B cell (primary cell): ENCODE measurements around the gene SLC35A3. TPM values are rescaled to one million over a fixed set of nuclear protein-coding genes. Genes with fewer than 3 reads are reported as not detected.

Experiments
- ATAC-seq: fragments of 200-7000 bp; cut with Tn5 transposase; one replicate; pipeline ENCODE4 v1.10.0; 2021; ENCODE audit warnings: low read depth, mild to moderate bottlenecking, moderate number of reproducible peaks, moderate library complexity
- CTCF ChIA-PET: fragments of 350-600 bp; sonication (Branson Sonifier 250); formaldehyde crosslinking; loops from one replicate; lab custom pipeline; 2021; ENCODE audit warnings: antibody characterized with exemption, inconsistent platforms; lab: Charles Lee
- POLR2A ChIA-PET: fragments of 350-600 bp; sonication (Branson Sonifier 250); formaldehyde crosslinking; loops from one replicate; lab custom pipeline; 2021; ENCODE audit warnings: antibody characterized with exemption; lab: Charles Lee
- DNase-seq: peaks from one replicate; pipeline ENCODE4 v3.0.0; 2013
- H2AFZ ChIP-seq: 2 replicates; pipeline ENCODE4 v1.6.1; 2012; ENCODE audit warnings: mild to moderate bottlenecking, low read depth, low read length; ENCODE audit not compliant: insufficient read depth, poor library complexity, severe bottlenecking
- H3K27ac ChIP-seq, 2 donors: 1 replicate in 1 of 2; 2 replicates in 1 of 2; pipeline ENCODE4 v1.5.1; 2012 to 2013; ENCODE audit warnings: low read length in 2 of 2, mild to moderate bottlenecking in 2 of 2, moderate library complexity in 1 of 2
- H3K27me3 ChIP-seq, 4 experiments: fragments of 200-600 bp in 1 of 4; sonication (generic) in 1 of 4; replicated peaks in 1 of 4; 1 replicate in 2 of 4; 2 replicates in 2 of 4; pipeline versions ENCODE4 v1.6.1 to v1.7.0; 2013 to 2016; ENCODE audit warnings: low read length in 3 of 4, mild to moderate bottlenecking in 2 of 4, mixed read lengths in 1 of 4, moderate library complexity in 1 of 4; ENCODE audit not compliant: insufficient read depth in 4 of 4, control insufficient read depth in 3 of 4; ENCODE audit errors: control extremely low read depth in 1 of 4
- H3K36me3 ChIP-seq, 2 experiments: replicated peaks in 1 of 2; 1 replicate in 1 of 2; 2 replicates in 1 of 2; pipeline versions ENCODE4 v1.6.1 to v1.7.1; 2013; ENCODE audit warnings: low read length in 1 of 2; ENCODE audit not compliant: insufficient read depth in 2 of 2, control insufficient read depth in 1 of 2; ENCODE audit errors: control extremely low read depth in 1 of 2, extremely low read depth in 1 of 2
- H3K4me1 ChIP-seq, 2 donors: fragments of 200-600 bp in 1 of 2; sonication (generic) in 1 of 2; 1 replicate in 1 of 2; 2 replicates in 1 of 2; pipeline versions ENCODE4 v1.5.1 to v1.6.1; 2013 to 2017; ENCODE audit warnings: low read length in 2 of 2; ENCODE audit not compliant: control insufficient read depth in 2 of 2, insufficient read depth in 2 of 2
- H3K4me2 ChIP-seq: replicated peaks from 2 replicates; pipeline ENCODE3; 2012; ENCODE audit warnings: mild to moderate bottlenecking, low read depth, low read length; ENCODE audit not compliant: poor library complexity, severe bottlenecking
- H3K4me3 ChIP-seq, 5 experiments: fragments of 200-600 bp in 1 of 5; sonication (generic) in 1 of 5; 1 replicate in 3 of 5; 2 replicates in 2 of 5; pipeline versions ENCODE4 v1.5.1 to v1.7.0; 2011 to 2016; ENCODE audit warnings: low read length in 4 of 5, mild to moderate bottlenecking in 4 of 5, low read depth in 2 of 5, control low read depth in 1 of 5, moderate library complexity in 1 of 5; ENCODE audit not compliant: insufficient read depth in 1 of 5; ENCODE audit errors: control extremely low read depth in 1 of 5, extremely low read depth in 1 of 5
- H3K79me2 ChIP-seq: fragments of 200-600 bp; sonication (generic); one replicate; pipeline ENCODE4 v1.6.0; 2016; ENCODE audit warnings: low read length; ENCODE audit not compliant: control insufficient read depth, insufficient read depth
- H3K9ac ChIP-seq: fragments of 200-600 bp; sonication (generic); 2 replicates; pipeline ENCODE4 v1.6.1; 2017; ENCODE audit warnings: mild to moderate bottlenecking, low read length, moderate library complexity
- H3K9me3 ChIP-seq, 3 donors: one replicate each; pipeline versions ENCODE4 v1.6.1 to v1.7.1; 2013; ENCODE audit warnings: low read length in 2 of 3; ENCODE audit not compliant: control insufficient read depth in 2 of 3, insufficient read depth in 1 of 3; ENCODE audit errors: control extremely low read depth in 1 of 3
- H4K20me1 ChIP-seq: 2 replicates; pipeline ENCODE4 v1.6.0; 2012; ENCODE audit warnings: mild to moderate bottlenecking, low read length; ENCODE audit not compliant: insufficient read depth, control insufficient read depth, poor library complexity, severe bottlenecking
- H3K27ac Mint-ChIP-seq: one replicate; pipeline ENCODE4 v1.8.0; 2021; ENCODE audit warnings: mixed read lengths
- H3K27me3 Mint-ChIP-seq: one replicate; pipeline ENCODE4 v1.8.0; 2021; ENCODE audit warnings: mixed read lengths
- H3K4me1 Mint-ChIP-seq: one replicate; pipeline ENCODE4 v1.8.0; 2021; ENCODE audit warnings: mixed read lengths
- H3K4me3 Mint-ChIP-seq: one replicate; pipeline ENCODE4 v1.8.0; 2021; ENCODE audit warnings: mixed read lengths
- H3K9me3 Mint-ChIP-seq: one replicate; pipeline ENCODE4 v1.8.0; 2022; ENCODE audit warnings: mixed read lengths; ENCODE audit not compliant: insufficient read depth
- EZH2 ChIP-seq: IDR thresholded peaks from 2 replicates; pipeline ENCODE4 v1.6.1; 2012; ENCODE audit warnings: borderline replicate concordance, low read depth, mild to moderate bottlenecking, moderate library complexity, low read length; ENCODE audit not compliant: insufficient read depth, poor library complexity, severe bottlenecking
- WGBS: methylation state at CpG from one replicate; pipeline ENCODE4 v1.1.5; 2013; ENCODE audit warnings: missing lambda C conversion rate; ENCODE audit not compliant: insufficient coverage; 5-methylcytosine and 5-hydroxymethylcytosine counted together
- intact Hi-C: fragments of 100-400 bp; cut with micrococcal nuclease; formaldehyde crosslinking; loops from one replicate; pipeline ENCODE4 v1.10.0; 2022
- polyA plus RNA-seq: library from polyadenylated mRNA; depleted of rRNA; stranded (reverse); fragments of >200 nt; gene quantifications from 2 replicates; pipeline ENCODE4 v1.2.3, GENCODE V29; 2012
- total RNA-seq, 2 donors: library from RNA; stranded (reverse); fragments of 120-200 nt in 1 of 2; gene quantifications; 1 replicate in 1 of 2; 2 replicates in 1 of 2; pipeline versions ENCODE4 v1.2.3 to v1.2.4, GENCODE V29; 2013 to 2022
- TF ChIP-seq, protein P1 (sequence below): fragments of 200-600 bp; IDR thresholded peaks from one replicate; pipeline ENCODE4 v1.8.0; 2022; ENCODE audit warnings: antibody characterized with exemption, mild to moderate bottlenecking

Gene SLC35A3
- total and polyA plus RNA-seq, 2 donors (not counting 1 experiment from before 2014, with no cell fraction given) = 10.7 to 30.2 TPM

DNA sequence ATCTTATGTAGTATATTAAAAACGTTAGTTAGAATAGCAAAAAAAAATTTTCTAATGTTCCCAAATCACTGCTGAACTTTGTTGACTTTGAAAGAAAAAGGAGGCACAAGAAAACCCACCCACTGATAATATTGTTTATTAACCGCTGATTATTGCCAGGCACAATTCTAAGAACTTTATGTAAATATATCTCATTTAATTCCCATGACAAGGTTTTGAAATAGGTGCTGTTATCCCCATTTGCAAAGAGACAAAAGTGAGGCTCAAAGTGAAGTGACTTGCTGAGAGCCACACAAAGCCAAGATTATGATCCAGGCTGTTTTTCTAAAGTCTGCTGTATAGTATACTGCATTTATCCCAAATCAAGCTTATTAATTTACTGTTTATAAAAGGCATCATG lies 106.5 kb downstream of the SLC35A3 start:
- Histone ChIP-seq H3K27ac (peak overlapping the region in 1 of 2 donors; percentile 49), H2AFZ (no peak overlapping the region), H3K4me1 (no peaks in the 10 kb centered on the region), H3K4me3 (no peak overlapping the region), H4K20me1 (no peaks in the 10 kb centered on the region), H3K27me3 (no peaks in the 10 kb centered on the region), H3K9ac (no peak overlapping the region), H3K36me3 (peaks cover 6 to 61% of the 10 kb centered on the region in 2 experiments), H3K79me2 (no peaks in the 10 kb centered on the region), H3K4me2 (no peak overlapping the region), H3K9me3 (no peaks in the 10 kb centered on the region)
- POLR2A ChIA-PET = no interaction called here
- intact Hi-C loops = no loop called here
- TF ChIP-seq EZH2 = no peak
- TF ChIP-seq, protein P1, sequence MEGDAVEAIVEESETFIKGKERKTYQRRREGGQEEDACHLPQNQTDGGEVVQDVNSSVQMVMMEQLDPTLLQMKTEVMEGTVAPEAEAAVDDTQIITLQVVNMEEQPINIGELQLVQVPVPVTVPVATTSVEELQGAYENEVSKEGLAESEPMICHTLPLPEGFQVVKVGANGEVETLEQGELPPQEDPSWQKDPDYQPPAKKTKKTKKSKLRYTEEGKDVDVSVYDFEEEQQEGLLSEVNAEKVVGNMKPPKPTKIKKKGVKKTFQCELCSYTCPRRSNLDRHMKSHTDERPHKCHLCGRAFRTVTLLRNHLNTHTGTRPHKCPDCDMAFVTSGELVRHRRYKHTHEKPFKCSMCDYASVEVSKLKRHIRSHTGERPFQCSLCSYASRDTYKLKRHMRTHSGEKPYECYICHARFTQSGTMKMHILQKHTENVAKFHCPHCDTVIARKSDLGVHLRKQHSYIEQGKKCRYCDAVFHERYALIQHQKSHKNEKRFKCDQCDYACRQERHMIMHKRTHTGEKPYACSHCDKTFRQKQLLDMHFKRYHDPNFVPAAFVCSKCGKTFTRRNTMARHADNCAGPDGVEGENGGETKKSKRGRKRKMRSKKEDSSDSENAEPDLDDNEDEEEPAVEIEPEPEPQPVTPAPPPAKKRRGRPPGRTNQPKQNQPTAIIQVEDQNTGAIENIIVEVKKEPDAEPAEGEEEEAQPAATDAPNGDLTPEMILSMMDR = no peak
- no peak overlapping the region for H3K4me3 Mint-ChIP-seq
- ATAC-seq = no peak
- CTCF ChIA-PET = interaction anchor here (0.5 kb wide), 1 partner anchor 767 kb away, joined by 4 read pairs; no protein-coding TSS in a partner anchor
- no peak overlapping the region for H3K27ac Mint-ChIP-seq
- peaks cover 3% of the 10 kb centered on the region for H3K4me1 Mint-ChIP-seq
- no peak for DNase-seq
- no CpG with 5 or more reads among the region's 2 CpGs for WGBS
- no peaks in the 10 kb centered on the region for H3K27me3 Mint-ChIP-seq
- no peaks in the 10 kb centered on the region for H3K9me3 Mint-ChIP-seq

DNA sequence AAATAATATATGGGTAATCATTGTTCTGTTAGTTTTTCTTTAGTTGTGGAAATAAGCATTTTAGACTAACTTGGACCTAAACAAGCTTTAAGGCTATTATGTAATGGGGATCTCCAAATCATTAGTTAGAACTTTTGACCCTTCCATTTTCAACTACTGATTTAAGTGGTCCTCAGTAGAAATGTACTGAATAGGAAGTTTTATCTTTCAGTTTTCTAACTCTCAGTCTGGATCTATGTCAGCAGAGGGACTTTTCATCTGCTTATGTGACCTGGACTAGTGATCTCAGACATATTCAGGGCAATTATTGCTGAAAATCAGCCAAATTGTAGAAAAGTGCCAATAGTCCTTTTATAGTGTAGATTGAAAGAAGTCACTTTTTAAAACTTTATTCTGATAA lies 106.9 kb downstream of the SLC35A3 start:
- no peak overlapping the region for H3K4me3 Mint-ChIP-seq
- no peaks in the 10 kb centered on the region for H3K9me3 Mint-ChIP-seq
- CTCF ChIA-PET = no interaction called here

More for the DNA sequence above, 106.9 kb downstream of the SLC35A3 start:
- intact Hi-C loops = no loop called here
- H3K36me3 ChIP-seq = peaks cover 4 to 58% of the 10 kb centered on the region in 2 experiments
- no peaks in the 10 kb centered on the region for H3K27me3 Mint-ChIP-seq
- peak overlapping the region in 1 of 2 donors; percentile 49 for H3K27ac ChIP-seq
- H3K4me1 Mint-ChIP-seq = peaks cover 3% of the 10 kb centered on the region
- TF ChIP-seq, protein P1 = no peak
- no peak for TF ChIP-seq EZH2
- no peaks in the 10 kb centered on the region for H3K79me2 ChIP-seq
- no peaks in the 10 kb centered on the region for H3K4me1 ChIP-seq
- no peak overlapping the region for H3K4me2 ChIP-seq
- H3K27me3 ChIP-seq = no peaks in the 10 kb centered on the region
- POLR2A ChIA-PET = no interaction called here
- no peak overlapping the region for H3K27ac Mint-ChIP-seq
- H3K9me3 ChIP-seq = no peaks in the 10 kb centered on the region
- no peak for ATAC-seq
- H3K4me3 ChIP-seq = no peak overlapping the region
- H2AFZ ChIP-seq = no peak overlapping the region
- no peak for DNase-seq
- H3K9ac ChIP-seq = no peak overlapping the region
- no peaks in the 10 kb centered on the region for H4K20me1 ChIP-seq
